NCI-H226 (cell line): ENCODE data around the gene GMPPB.
A peak's percentile ranks its signal among the peaks of the same experiment; 100 is the strongest.

ENCODE experiments used
- DNase-seq: peaks from one replicate; pipeline ENCODE4 v3.0.0-alpha.2; 2015

Gene GMPPB

GRCh38 chr3:49727924-49728361, 4.2 kb upstream of the GMPPB start:
- no peak for DNase-seq

- DNase-seq: no peak
Observed at GRCh38 chr3:49727154-49727923, 3.6 kb upstream of the GMPPB start.

- no peak for DNase-seq
Observed at GRCh38 chr3:49725906-49726681, 2.3 kb upstream of the GMPPB start.

- no peak for DNase-seq
Observed at GRCh38 chr3:49724586-49724985, 835 bp upstream of the GMPPB start.

GRCh38 chr3:49723296-49723627, 489 bp downstream of the GMPPB start:
- no peak for DNase-seq

- DNase-seq: no peak
Observed at GRCh38 chr3:49722896-49723295, 855 bp downstream of the GMPPB start.

GRCh38 chr3:49721896-49722781, 1.6 kb downstream of the GMPPB start:
- no peak for DNase-seq

- no peak for DNase-seq
Observed at GRCh38 chr3:49721596-49721895, 2.2 kb downstream of the GMPPB start.

- DNase-seq: no peak
Observed at GRCh38 chr3:49720855-49721595, 2.7 kb downstream of the GMPPB start.

GRCh38 chr3:49719214-49719884, 4.4 kb downstream of the GMPPB start, which contains the start of gene AMIGO3:
AMIGO3 (minus strand) TSS chr3:49719684; CDS start chr3:49719465, 219 bp downstream.
- peak; percentile 90 for DNase-seq

- DNase-seq: no peak
Observed at GRCh38 chr3:49718858-49719213, 4.9 kb downstream of the GMPPB start.

- DNase-seq: no peak
Observed at GRCh38 chr3:49717959-49718857, 5.5 kb downstream of the GMPPB start.

- no peak for DNase-seq
Observed at GRCh38 chr3:49717211-49717958, 6.4 kb downstream of the GMPPB start.

- DNase-seq: no peak
Observed at GRCh38 chr3:49716691-49717210, 7.0 kb downstream of the GMPPB start.

GRCh38 chr3:49716169-49716568, 7.6 kb downstream of the GMPPB start:
- no peak for DNase-seq

GRCh38 chr3:49715611-49716121, 8.1 kb downstream of the GMPPB start:
- no peak for DNase-seq

GRCh38 chr3:49714728-49715550, 8.8 kb downstream of the GMPPB start:
- DNase-seq: no peak

GRCh38 chr3:49713336-49714105, 10.2 kb downstream of the GMPPB start:
- no peak for DNase-seq
